Measurements from ENCODE around the gene DAPK1. TPM values are rescaled to one million over a fixed set of nuclear protein-coding genes. Genes with fewer than 3 reads are reported as not detected.

DAPK1 gene
- total and polyA plus RNA-seq, 2 donors (not counting 1 experiment from before 2014, with no cell fraction given): 1.7 to 2.8 TPM

DNA sequence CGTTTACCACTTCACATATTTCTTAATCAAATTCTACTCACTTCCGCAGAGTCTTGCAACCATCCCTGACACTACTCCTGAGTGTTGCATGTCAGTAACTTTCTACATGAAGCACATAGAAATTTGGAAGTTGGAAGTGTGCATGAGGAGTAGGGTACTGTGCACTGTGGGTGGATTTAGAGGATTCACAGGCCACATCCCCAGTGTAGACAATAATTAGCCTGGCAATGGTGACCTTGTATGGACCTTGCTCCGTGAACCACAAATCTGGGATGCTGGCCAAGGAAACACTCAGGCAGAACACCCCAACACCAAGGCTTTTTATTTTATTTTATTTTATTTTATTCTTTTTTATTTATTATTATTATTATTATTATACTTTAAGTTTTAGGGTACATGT lies 253.8 kb downstream of the DAPK1 start:
- Mint-ChIP-seq H3K4me1 (no peaks in the 10 kb centered on the region), H3K9me3 (ENCODE audit: insufficient read depth) (peaks cover 3% of the 10 kb centered on the region), H3K27ac (no peak overlapping the region), H3K4me3 (no peak overlapping the region), H3K27me3 (peaks cover 3% of the 10 kb centered on the region)
- CTCF ChIA-PET: no interaction called here
- DNase-seq (no peak), ATAC-seq (ENCODE audit: low read depth) (no peak)
- POLR2A ChIA-PET: no interaction called here
- H3K79me2 ChIP-seq (ENCODE audit: control insufficient read depth, insufficient read depth, low read length): no peaks in the 10 kb centered on the region
- H3K9me3 ChIP-seq (ENCODE audit: control extremely low read depth in 1 of 3, control insufficient read depth in 2 of 3, insufficient read depth in 1 of 3, low read length in 2 of 3): peaks cover 0 to 3% (median 0%) of the 10 kb centered on the region in 3 donors
- no peaks in the 10 kb centered on the region for H3K36me3 ChIP-seq (replicated peaks in 1 of 2; ENCODE audit: control extremely low read depth in 1 of 2, control insufficient read depth in 1 of 2, extremely low read depth in 1 of 2, insufficient read depth in 2 of 2, low read length in 1 of 2)
- H3K9ac ChIP-seq (ENCODE audit: low read length): no peak overlapping the region
- H3K27ac ChIP-seq (ENCODE audit: low read length in 2 of 2): no peak overlapping the region
- intact Hi-C loops (cut with micrococcal nuclease): no loop called here
- H3K27me3 ChIP-seq (replicated peaks in 1 of 4; ENCODE audit: control extremely low read depth in 1 of 4, control insufficient read depth in 3 of 4, insufficient read depth in 4 of 4, low read length in 3 of 4): no peaks in the 10 kb centered on the region
- whole genome bisulfite sequencing (ENCODE audit: insufficient coverage): no CpG with 5 or more reads among the region's 3 CpGs
- H3K4me3 ChIP-seq (ENCODE audit: control extremely low read depth in 1 of 5, extremely low read depth in 1 of 5, insufficient read depth in 1 of 5, low read depth in 2 of 5, low read length in 4 of 5): no peak overlapping the region
- no peaks in the 10 kb centered on the region for H4K20me1 ChIP-seq (ENCODE audit: control insufficient read depth, insufficient read depth, low read length, poor library complexity, severe bottlenecking)
- no peak overlapping the region for H2AFZ ChIP-seq (ENCODE audit: insufficient read depth, low read depth, low read length, poor library complexity, severe bottlenecking)
- no peak overlapping the region for H3K4me2 ChIP-seq (replicated peaks; ENCODE audit: low read depth, low read length, poor library complexity, severe bottlenecking)
- no peaks in the 10 kb centered on the region for H3K4me1 ChIP-seq (ENCODE audit: control insufficient read depth in 2 of 2, insufficient read depth in 2 of 2, low read length in 2 of 2)
- TF ChIP-seq CTCF (IDR thresholded peaks at IDR 0.05) (no peak), EZH2 (IDR thresholded peaks at IDR 0.05; ENCODE audit: borderline replicate concordance, insufficient read depth, low read depth, low read length, poor library complexity, severe bottlenecking) (no peak)

GRCh38 chr9:87751868-87752267 lies 254.2 kb downstream of the DAPK1 start:
- intact Hi-C loops (cut with micrococcal nuclease): no loop called here
- Histone ChIP-seq H3K27me3 (replicated peaks in 1 of 4; ENCODE audit: control extremely low read depth in 1 of 4, control insufficient read depth in 3 of 4, insufficient read depth in 4 of 4, low read length in 3 of 4) (no peaks in the 10 kb centered on the region), H3K9ac (ENCODE audit: low read length) (no peak overlapping the region), H3K4me1 (ENCODE audit: control insufficient read depth in 2 of 2, insufficient read depth in 2 of 2, low read length in 2 of 2) (no peaks in the 10 kb centered on the region), H4K20me1 (ENCODE audit: control insufficient read depth, insufficient read depth, low read length, poor library complexity, severe bottlenecking) (no peaks in the 10 kb centered on the region), H3K36me3 (replicated peaks in 1 of 2; ENCODE audit: control extremely low read depth in 1 of 2, control insufficient read depth in 1 of 2, extremely low read depth in 1 of 2, insufficient read depth in 2 of 2, low read length in 1 of 2) (no peaks in the 10 kb centered on the region), H3K4me2 (replicated peaks; ENCODE audit: low read depth, low read length, poor library complexity, severe bottlenecking) (no peak overlapping the region), H3K27ac (ENCODE audit: low read length in 2 of 2) (no peak overlapping the region), H3K79me2 (ENCODE audit: control insufficient read depth, insufficient read depth, low read length) (no peaks in the 10 kb centered on the region), H3K9me3 (ENCODE audit: control extremely low read depth in 1 of 3, control insufficient read depth in 2 of 3, insufficient read depth in 1 of 3, low read length in 2 of 3) (peaks cover 0 to 3% (median 0%) of the 10 kb centered on the region in 3 donors), H2AFZ (ENCODE audit: insufficient read depth, low read depth, low read length, poor library complexity, severe bottlenecking) (no peak overlapping the region), H3K4me3 (ENCODE audit: control extremely low read depth in 1 of 5, extremely low read depth in 1 of 5, insufficient read depth in 1 of 5, low read depth in 2 of 5, low read length in 4 of 5) (no peak overlapping the region)
- peaks cover 3% of the 10 kb centered on the region for H3K27me3 Mint-ChIP-seq
- ChIA-PET CTCF (no interaction called here), POLR2A (no interaction called here)
- H3K4me3 Mint-ChIP-seq: no peak overlapping the region
- peaks cover 3% of the 10 kb centered on the region for H3K9me3 Mint-ChIP-seq (ENCODE audit: insufficient read depth)
- no peak for DNase-seq
- H3K4me1 Mint-ChIP-seq: no peaks in the 10 kb centered on the region
- no peak for ATAC-seq (ENCODE audit: low read depth)
- no CpG with 5 or more reads among the region's 4 CpGs for WGBS (ENCODE audit: insufficient coverage)
- TF ChIP-seq CTCF (IDR thresholded peaks at IDR 0.05) (no peak), EZH2 (IDR thresholded peaks at IDR 0.05; ENCODE audit: borderline replicate concordance, insufficient read depth, low read depth, low read length, poor library complexity, severe bottlenecking) (no peak)
- no peak overlapping the region for H3K27ac Mint-ChIP-seq
